HG03439 (cell line): ENCODE results near the gene SESN1.

Source experiments
- ATAC-seq: cut with Tn5 transposase; IDR thresholded peaks from one replicate; pipeline ENCODE4 v1.9.1; 2021; ENCODE audit warnings: mild to moderate bottlenecking, moderate library complexity; ENCODE audit not compliant: unreplicated experiment

SESN1 gene

GRCh38 chr6:108966251-108966650 is 128.4 kb downstream of the SESN1 start:
- no peak for ATAC-seq

GRCh38 chr6:108961985-108962384 is 132.7 kb downstream of the SESN1 start:
- no peak for ATAC-seq

- ATAC-seq: no peak
Observed at GRCh38 chr6:108961077-108961476, 133.6 kb downstream of the SESN1 start.

- ATAC-seq: no peak
Observed at GRCh38 chr6:108960601-108961000, 134.0 kb downstream of the SESN1 start.

GRCh38 chr6:108959972-108960582 is 134.6 kb downstream of the SESN1 start:
- ATAC-seq: no peak

GRCh38 chr6:108958900-108959770 is 135.5 kb downstream of the SESN1 start:
- ATAC-seq: no peak

GRCh38 chr6:108957221-108957620 is 137.4 kb downstream of the SESN1 start:
- no peak for ATAC-seq

GRCh38 chr6:108955329-108955949 is 139.2 kb downstream of the SESN1 start:
- no peak for ATAC-seq

GRCh38 chr6:108953681-108954080 is 141.0 kb downstream of the SESN1 start:
- no peak for ATAC-seq

- ATAC-seq: no peak
Observed at GRCh38 chr6:108952776-108953486, 141.7 kb downstream of the SESN1 start.

GRCh38 chr6:108951351-108951953 is 143.2 kb downstream of the SESN1 start:
- no peak for ATAC-seq

GRCh38 chr6:108948181-108948661 is 146.4 kb downstream of the SESN1 start:
- no peak for ATAC-seq

GRCh38 chr6:108947114-108947854 is 147.4 kb downstream of the SESN1 start:
- no peak for ATAC-seq

- ATAC-seq: no peak
Observed at GRCh38 chr6:108946695-108947094, 148.0 kb downstream of the SESN1 start.

GRCh38 chr6:108945681-108946159 is 148.9 kb downstream of the SESN1 start:
- ATAC-seq: no peak

GRCh38 chr6:108944707-108945680 is 149.7 kb downstream of the SESN1 start:
- no peak for ATAC-seq

GRCh38 chr6:108944071-108944470 is 150.6 kb downstream of the SESN1 start:
- ATAC-seq: no peak
